Mesothelial cell of epicardium (in vitro differentiated cells): ENCODE measurements around the gene CALHM1. TPM values are rescaled to one million over a fixed set of nuclear protein-coding genes. Genes with fewer than 3 reads are reported as not detected.
A peak's percentile ranks its signal among the peaks of the same experiment; 100 is the strongest.
"Not testable (repeated sequence)": the region's sequence is repeated elsewhere in the genome, so short reads cannot be mapped to it uniquely, and the experiment has no call there.

ENCODE experiments used
- DNase-seq, 2 experiments: peaks; one replicate each; pipeline ENCODE4 v3.0.0; 2021; ENCODE audit warnings: low spot score in 2 of 2; ENCODE audit not compliant: unreplicated experiment in 2 of 2
- H3K27ac Mint-ChIP-seq: 2 replicates; pipeline ENCODE4 v1.8.0; 2021; ENCODE audit warnings: mixed read lengths
- H3K27me3 Mint-ChIP-seq: 2 replicates; pipeline ENCODE4 v1.8.0; 2021; ENCODE audit warnings: low read depth, mixed read lengths
- H3K36me3 Mint-ChIP-seq: 2 replicates; pipeline ENCODE4 v1.8.0; 2021; ENCODE audit warnings: mixed read lengths
- H3K4me1 Mint-ChIP-seq: 2 replicates; pipeline ENCODE4 v1.8.0; 2021; ENCODE audit warnings: mixed read lengths
- H3K4me3 Mint-ChIP-seq: 2 replicates; pipeline ENCODE4 v1.8.0; 2021; ENCODE audit warnings: mild to moderate bottlenecking, moderate library complexity, mixed read lengths
- H3K9me3 Mint-ChIP-seq: 2 replicates; pipeline ENCODE4 v1.8.0; 2021; ENCODE audit warnings: mixed read lengths
- CTCF ChIP-seq: fragments of 200-600 bp; sonication (generic); IDR thresholded peaks from one replicate; pipeline ENCODE4 v1.5.0; 2021; ENCODE audit warnings: antibody characterized with exemption; ENCODE audit not compliant: unreplicated experiment
- total RNA-seq: library from RNA; stranded (reverse); gene quantifications from 3 replicates; pipeline ENCODE4 v1.2.1, GENCODE V29; 2021

Gene CALHM1
- total RNA-seq, 1 donor from 2014 or later: not detected

GRCh38 chr10:103419101-103419500 lies 39.6 kb downstream of the CALHM1 start:
- H3K36me3 Mint-ChIP-seq: peaks cover 52% of the 10 kb centered on the region
- no peak overlapping the region for H3K4me3 Mint-ChIP-seq
- no peaks in the 10 kb centered on the region for H3K9me3 Mint-ChIP-seq
- no peak overlapping the region for H3K27ac Mint-ChIP-seq
- TF ChIP-seq CTCF: no peak
- no peaks in the 10 kb centered on the region for H3K4me1 Mint-ChIP-seq
- H3K27me3 Mint-ChIP-seq: no peaks in the 10 kb centered on the region
- no peak for DNase-seq

GRCh38 chr10:103417601-103418000 lies 41.1 kb downstream of the CALHM1 start:
- Mint-ChIP-seq H3K27me3 (no peaks in the 10 kb centered on the region), H3K4me1 (no peaks in the 10 kb centered on the region), H3K9me3 (no peaks in the 10 kb centered on the region), H3K36me3 (peaks cover 44% of the 10 kb centered on the region), H3K4me3 (no peak overlapping the region), H3K27ac (no peak overlapping the region)
- no peak for DNase-seq
- no peak for TF ChIP-seq CTCF

- not testable (repeated sequence) for H3K27me3 Mint-ChIP-seq, H3K4me3 Mint-ChIP-seq, H3K9me3 Mint-ChIP-seq, H3K27ac Mint-ChIP-seq, H3K4me1 Mint-ChIP-seq, DNase-seq
- H3K36me3 Mint-ChIP-seq: peaks cover 39% of the 10 kb centered on the region
Measured at GRCh38 chr10:103417148-103417469, 41.6 kb downstream of the CALHM1 start.

- TF ChIP-seq CTCF: peak; percentile 60
- no peaks in the 10 kb centered on the region for H3K27me3 Mint-ChIP-seq
- peaks cover 39% of the 10 kb centered on the region for H3K36me3 Mint-ChIP-seq
- DNase-seq: peak in 1 of 2 experiments; percentile 53
- H3K27ac Mint-ChIP-seq: no peak overlapping the region
- H3K4me1 Mint-ChIP-seq: no peaks in the 10 kb centered on the region
- H3K9me3 Mint-ChIP-seq: no peaks in the 10 kb centered on the region
- no peak overlapping the region for H3K4me3 Mint-ChIP-seq
Measured at GRCh38 chr10:103416436-103417147, 42.1 kb downstream of the CALHM1 start.

GRCh38 chr10:103415581-103415980 lies 43.1 kb downstream of the CALHM1 start:
- no peak overlapping the region for H3K27ac Mint-ChIP-seq
- no peak for DNase-seq
- no peaks in the 10 kb centered on the region for H3K4me1 Mint-ChIP-seq
- no peaks in the 10 kb centered on the region for H3K9me3 Mint-ChIP-seq
- no peak for TF ChIP-seq CTCF
- H3K4me3 Mint-ChIP-seq: no peak overlapping the region
- no peaks in the 10 kb centered on the region for H3K27me3 Mint-ChIP-seq
- peaks cover 38% of the 10 kb centered on the region for H3K36me3 Mint-ChIP-seq

GRCh38 chr10:103413564-103413963 lies 45.1 kb downstream of the CALHM1 start:
- DNase-seq: no peak
- no peaks in the 10 kb centered on the region for H3K4me1 Mint-ChIP-seq
- TF ChIP-seq CTCF: no peak
- H3K36me3 Mint-ChIP-seq: peaks cover 41% of the 10 kb centered on the region
- no peaks in the 10 kb centered on the region for H3K9me3 Mint-ChIP-seq
- no peak overlapping the region for H3K4me3 Mint-ChIP-seq
- H3K27ac Mint-ChIP-seq: no peak overlapping the region
- no peaks in the 10 kb centered on the region for H3K27me3 Mint-ChIP-seq

Other genes with a start within 250 kb of the CALHM1 start
- not detected in 3 replicates for gene RPEL1, start 213.0 kb downstream of the CALHM1 start, total RNA-seq
- gene INA, start 181.8 kb downstream of the CALHM1 start, total RNA-seq: 1.1 to 1.2 TPM (median 1.2 TPM) in 3 replicates
- gene PCGF6, start 107.8 kb downstream of the CALHM1 start, total RNA-seq: 10.5 to 10.7 TPM (median 10.6 TPM) in 3 replicates
- 4.7 to 5.2 TPM (median 4.9 TPM) in 3 replicates for gene TAF5, start 90.9 kb downstream of the CALHM1 start, total RNA-seq
- 208 to 223 TPM (median 209 TPM) in 3 replicates for gene ATP5MK, start 62.4 kb downstream of the CALHM1 start, total RNA-seq
- 48.9 to 53.6 TPM (median 50.4 TPM) in 3 replicates for gene PDCD11, start 62.3 kb downstream of the CALHM1 start, total RNA-seq
- gene CALHM2, start 6.5 kb downstream of the CALHM1 start, total RNA-seq: 4.3 to 6.0 TPM (median 5.6 TPM) in 3 replicates
- not detected in 3 replicates for gene CALHM3, start 20.3 kb upstream of the CALHM1 start, total RNA-seq
- 0.40 to 0.88 TPM (median 0.54 TPM) in 3 replicates for gene NEURL1, start 34.8 kb upstream of the CALHM1 start, total RNA-seq